B cell (primary cell): ENCODE data around the gene FHIT. TPM values are rescaled to one million over a fixed set of nuclear protein-coding genes. Genes with fewer than 3 reads are reported as not detected.

ENCODE experiments used
- ATAC-seq: fragments of 200-7000 bp; cut with Tn5 transposase; one replicate; pipeline ENCODE4 v1.10.0; 2021; ENCODE audit warnings: low read depth, mild to moderate bottlenecking, moderate number of reproducible peaks, moderate library complexity
- CTCF ChIA-PET: fragments of 350-600 bp; sonication (Branson Sonifier 250); formaldehyde crosslinking; loops from one replicate; lab custom pipeline; 2021; ENCODE audit warnings: antibody characterized with exemption, inconsistent platforms; lab: Charles Lee
- POLR2A ChIA-PET: fragments of 350-600 bp; sonication (Branson Sonifier 250); formaldehyde crosslinking; loops from one replicate; lab custom pipeline; 2021; ENCODE audit warnings: antibody characterized with exemption; lab: Charles Lee
- DNase-seq: peaks from one replicate; pipeline ENCODE4 v3.0.0; 2013
- H2AFZ ChIP-seq: 2 replicates; pipeline ENCODE4 v1.6.1; 2012; ENCODE audit warnings: mild to moderate bottlenecking, low read depth, low read length; ENCODE audit not compliant: insufficient read depth, poor library complexity, severe bottlenecking
- H3K27ac ChIP-seq, 2 donors: 1 replicate in 1 of 2; 2 replicates in 1 of 2; pipeline ENCODE4 v1.5.1; 2012 to 2013; ENCODE audit warnings: low read length in 2 of 2, mild to moderate bottlenecking in 2 of 2, moderate library complexity in 1 of 2
- H3K27me3 ChIP-seq, 4 experiments: fragments of 200-600 bp in 1 of 4; sonication (generic) in 1 of 4; replicated peaks in 1 of 4; 1 replicate in 2 of 4; 2 replicates in 2 of 4; pipeline versions ENCODE4 v1.6.1 to v1.7.0; 2013 to 2016; ENCODE audit warnings: low read length in 3 of 4, mild to moderate bottlenecking in 2 of 4, mixed read lengths in 1 of 4, moderate library complexity in 1 of 4; ENCODE audit not compliant: insufficient read depth in 4 of 4, control insufficient read depth in 3 of 4; ENCODE audit errors: control extremely low read depth in 1 of 4
- H3K36me3 ChIP-seq, 2 experiments: replicated peaks in 1 of 2; 1 replicate in 1 of 2; 2 replicates in 1 of 2; pipeline versions ENCODE4 v1.6.1 to v1.7.1; 2013; ENCODE audit warnings: low read length in 1 of 2; ENCODE audit not compliant: insufficient read depth in 2 of 2, control insufficient read depth in 1 of 2; ENCODE audit errors: control extremely low read depth in 1 of 2, extremely low read depth in 1 of 2
- H3K4me1 ChIP-seq, 2 donors: fragments of 200-600 bp in 1 of 2; sonication (generic) in 1 of 2; 1 replicate in 1 of 2; 2 replicates in 1 of 2; pipeline versions ENCODE4 v1.5.1 to v1.6.1; 2013 to 2017; ENCODE audit warnings: low read length in 2 of 2; ENCODE audit not compliant: control insufficient read depth in 2 of 2, insufficient read depth in 2 of 2
- H3K4me2 ChIP-seq: replicated peaks from 2 replicates; pipeline ENCODE3; 2012; ENCODE audit warnings: mild to moderate bottlenecking, low read depth, low read length; ENCODE audit not compliant: poor library complexity, severe bottlenecking
- H3K4me3 ChIP-seq, 5 experiments: fragments of 200-600 bp in 1 of 5; sonication (generic) in 1 of 5; 1 replicate in 3 of 5; 2 replicates in 2 of 5; pipeline versions ENCODE4 v1.5.1 to v1.7.0; 2011 to 2016; ENCODE audit warnings: low read length in 4 of 5, mild to moderate bottlenecking in 4 of 5, low read depth in 2 of 5, control low read depth in 1 of 5, moderate library complexity in 1 of 5; ENCODE audit not compliant: insufficient read depth in 1 of 5; ENCODE audit errors: control extremely low read depth in 1 of 5, extremely low read depth in 1 of 5
- H3K79me2 ChIP-seq: fragments of 200-600 bp; sonication (generic); one replicate; pipeline ENCODE4 v1.6.0; 2016; ENCODE audit warnings: low read length; ENCODE audit not compliant: control insufficient read depth, insufficient read depth
- H3K9ac ChIP-seq: fragments of 200-600 bp; sonication (generic); 2 replicates; pipeline ENCODE4 v1.6.1; 2017; ENCODE audit warnings: mild to moderate bottlenecking, low read length, moderate library complexity
- H3K9me3 ChIP-seq, 3 donors: one replicate each; pipeline versions ENCODE4 v1.6.1 to v1.7.1; 2013; ENCODE audit warnings: low read length in 2 of 3; ENCODE audit not compliant: control insufficient read depth in 2 of 3, insufficient read depth in 1 of 3; ENCODE audit errors: control extremely low read depth in 1 of 3
- H4K20me1 ChIP-seq: 2 replicates; pipeline ENCODE4 v1.6.0; 2012; ENCODE audit warnings: mild to moderate bottlenecking, low read length; ENCODE audit not compliant: insufficient read depth, control insufficient read depth, poor library complexity, severe bottlenecking
- H3K27ac Mint-ChIP-seq: one replicate; pipeline ENCODE4 v1.8.0; 2021; ENCODE audit warnings: mixed read lengths
- H3K27me3 Mint-ChIP-seq: one replicate; pipeline ENCODE4 v1.8.0; 2021; ENCODE audit warnings: mixed read lengths
- H3K4me1 Mint-ChIP-seq: one replicate; pipeline ENCODE4 v1.8.0; 2021; ENCODE audit warnings: mixed read lengths
- H3K4me3 Mint-ChIP-seq: one replicate; pipeline ENCODE4 v1.8.0; 2021; ENCODE audit warnings: mixed read lengths
- H3K9me3 Mint-ChIP-seq: one replicate; pipeline ENCODE4 v1.8.0; 2022; ENCODE audit warnings: mixed read lengths; ENCODE audit not compliant: insufficient read depth
- EZH2 ChIP-seq: IDR thresholded peaks from 2 replicates; pipeline ENCODE4 v1.6.1; 2012; ENCODE audit warnings: borderline replicate concordance, low read depth, mild to moderate bottlenecking, moderate library complexity, low read length; ENCODE audit not compliant: insufficient read depth, poor library complexity, severe bottlenecking
- WGBS: methylation state at CpG from one replicate; pipeline ENCODE4 v1.1.5; 2013; ENCODE audit warnings: missing lambda C conversion rate; ENCODE audit not compliant: insufficient coverage; 5-methylcytosine and 5-hydroxymethylcytosine counted together
- intact Hi-C: fragments of 100-400 bp; cut with micrococcal nuclease; formaldehyde crosslinking; loops from one replicate; pipeline ENCODE4 v1.10.0; 2022
- polyA plus RNA-seq: library from polyadenylated mRNA; depleted of rRNA; stranded (reverse); fragments of >200 nt; gene quantifications from 2 replicates; pipeline ENCODE4 v1.2.3, GENCODE V29; 2012
- total RNA-seq, 2 donors: library from RNA; stranded (reverse); fragments of 120-200 nt in 1 of 2; gene quantifications; 1 replicate in 1 of 2; 2 replicates in 1 of 2; pipeline versions ENCODE4 v1.2.3 to v1.2.4, GENCODE V29; 2013 to 2022
- TF ChIP-seq, protein P1 (sequence below): fragments of 200-600 bp; IDR thresholded peaks from one replicate; pipeline ENCODE4 v1.8.0; 2022; ENCODE audit warnings: antibody characterized with exemption, mild to moderate bottlenecking

The FHIT gene
- total and polyA plus RNA-seq, 2 donors (not counting 1 experiment from before 2014, with no cell fraction given), result 1.7 to 7.8 TPM

GRCh38 chr3:59938828-59939227 is 1312.4 kb downstream of the FHIT start:
- Histone ChIP-seq H3K27me3 (no peaks in the 10 kb centered on the region), H3K9ac (no peak overlapping the region), H4K20me1 (no peaks in the 10 kb centered on the region), H3K36me3 (no peaks in the 10 kb centered on the region), H3K27ac (no peak overlapping the region), H3K9me3 (peaks cover 0 to 2% (median 0%) of the 10 kb centered on the region in 3 donors), H3K79me2 (no peaks in the 10 kb centered on the region), H2AFZ (no peak overlapping the region), H3K4me2 (no peak overlapping the region), H3K4me1 (peaks cover 13 to 18% of the 10 kb centered on the region in 2 donors), H3K4me3 (no peak overlapping the region)
- CTCF ChIA-PET, result no interaction called here
- no peak for DNase-seq
- no peak for ATAC-seq
- H3K4me1 Mint-ChIP-seq, result peaks cover 18% of the 10 kb centered on the region
- TF ChIP-seq, protein P1, sequence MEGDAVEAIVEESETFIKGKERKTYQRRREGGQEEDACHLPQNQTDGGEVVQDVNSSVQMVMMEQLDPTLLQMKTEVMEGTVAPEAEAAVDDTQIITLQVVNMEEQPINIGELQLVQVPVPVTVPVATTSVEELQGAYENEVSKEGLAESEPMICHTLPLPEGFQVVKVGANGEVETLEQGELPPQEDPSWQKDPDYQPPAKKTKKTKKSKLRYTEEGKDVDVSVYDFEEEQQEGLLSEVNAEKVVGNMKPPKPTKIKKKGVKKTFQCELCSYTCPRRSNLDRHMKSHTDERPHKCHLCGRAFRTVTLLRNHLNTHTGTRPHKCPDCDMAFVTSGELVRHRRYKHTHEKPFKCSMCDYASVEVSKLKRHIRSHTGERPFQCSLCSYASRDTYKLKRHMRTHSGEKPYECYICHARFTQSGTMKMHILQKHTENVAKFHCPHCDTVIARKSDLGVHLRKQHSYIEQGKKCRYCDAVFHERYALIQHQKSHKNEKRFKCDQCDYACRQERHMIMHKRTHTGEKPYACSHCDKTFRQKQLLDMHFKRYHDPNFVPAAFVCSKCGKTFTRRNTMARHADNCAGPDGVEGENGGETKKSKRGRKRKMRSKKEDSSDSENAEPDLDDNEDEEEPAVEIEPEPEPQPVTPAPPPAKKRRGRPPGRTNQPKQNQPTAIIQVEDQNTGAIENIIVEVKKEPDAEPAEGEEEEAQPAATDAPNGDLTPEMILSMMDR, result no peak
- no peak for TF ChIP-seq EZH2
- H3K27ac Mint-ChIP-seq, result no peak overlapping the region
- no peaks in the 10 kb centered on the region for H3K27me3 Mint-ChIP-seq
- 95% methylated on average over 2 of the region's 3 CpGs for WGBS
- intact Hi-C loops, result no loop called here
- no peaks in the 10 kb centered on the region for H3K9me3 Mint-ChIP-seq
- H3K4me3 Mint-ChIP-seq, result no peak overlapping the region
- POLR2A ChIA-PET, result no interaction called here

- Histone ChIP-seq H4K20me1 (no peaks in the 10 kb centered on the region), H3K27ac (no peak overlapping the region), H2AFZ (no peak overlapping the region), H3K9me3 (peaks cover 0 to 2% (median 0%) of the 10 kb centered on the region in 3 donors), H3K4me2 (no peak overlapping the region), H3K36me3 (no peaks in the 10 kb centered on the region), H3K9ac (no peak overlapping the region), H3K27me3 (no peaks in the 10 kb centered on the region), H3K4me3 (no peak overlapping the region), H3K79me2 (no peaks in the 10 kb centered on the region), H3K4me1 (peaks cover 13 to 18% of the 10 kb centered on the region in 2 donors)
- no peak for DNase-seq
- Mint-ChIP-seq H3K27ac (no peak overlapping the region), H3K27me3 (no peaks in the 10 kb centered on the region), H3K4me3 (no peak overlapping the region), H3K4me1 (peaks cover 18% of the 10 kb centered on the region), H3K9me3 (no peaks in the 10 kb centered on the region)
- ATAC-seq, result no peak
- POLR2A ChIA-PET, result no interaction called here
- intact Hi-C loops, result no loop called here
- CTCF ChIA-PET, result no interaction called here
- TF ChIP-seq EZH2, result no peak
- TF ChIP-seq, protein P1, result no peak
- 95% methylated on average over 2 of the region's 4 CpGs for WGBS
Measured at GRCh38 chr3:59937201-59937600, 1314.1 kb downstream of the FHIT start.
